SK-N-SH treated with all-trans-retinoic acid at 6 μM for 48 hours (cell line): ENCODE measurements around the gene GLRA2.

Experiments
- BACH2 ChIP-seq: fragments of 250-450 bp; sonication (Bioruptor Pico); IDR thresholded peaks from 2 replicates; pipeline ENCODE4 v1.9.0; 2021; ENCODE audit warnings: mild to moderate bottlenecking, borderline replicate concordance
- CSDC2 ChIP-seq: fragments of 250-450 bp; sonication (Bioruptor Pico); IDR thresholded peaks from 2 replicates; pipeline ENCODE4 v1.5.0; 2020; ENCODE audit warnings: mild to moderate bottlenecking, moderate library complexity
- ISL1 ChIP-seq: fragments of 250-450 bp; sonication (Bioruptor Pico); IDR thresholded peaks from 2 replicates; pipeline ENCODE4 v2.1.2; 2022; ENCODE audit warnings: mild to moderate bottlenecking, moderate library complexity
- OSR1 ChIP-seq: fragments of 250-450 bp; sonication (Bioruptor Pico); IDR thresholded peaks from 2 replicates; pipeline ENCODE4 v1.8.0; 2022; ENCODE audit warnings: moderate library complexity, mild to moderate bottlenecking, inconsistent platforms
- PPARA ChIP-seq: fragments of 250-450 bp; sonication (Bioruptor Pico); IDR thresholded peaks from 2 replicates; pipeline ENCODE4 v1.5.0; 2020; ENCODE audit warnings: mild to moderate bottlenecking, borderline replicate concordance
- RARB ChIP-seq: fragments of 250-450 bp; sonication (Bioruptor Pico); IDR thresholded peaks from 2 replicates; pipeline ENCODE4 v1.8.0; 2021; ENCODE audit warnings: mild to moderate bottlenecking, moderate library complexity
- ZC3H10 ChIP-seq: fragments of 250-450 bp; sonication (Bioruptor Pico); IDR thresholded peaks from 2 replicates; pipeline ENCODE4 v1.5.1; 2021; ENCODE audit warnings: mild to moderate bottlenecking, moderate library complexity
- ZFP3 ChIP-seq: fragments of 250-450 bp; sonication (Bioruptor Pico); IDR thresholded peaks from 2 replicates; pipeline ENCODE4 v1.5.0; 2020; ENCODE audit warnings: mild to moderate bottlenecking, moderate library complexity
- ZFP30 ChIP-seq: fragments of 450-650 bp; formaldehyde crosslinking; IDR thresholded peaks from 2 replicates; pipeline ENCODE4 v1.5.0; 2022; ENCODE audit warnings: mild to moderate bottlenecking, moderate library complexity
- ZNF70 ChIP-seq: fragments of 450-650 bp; formaldehyde crosslinking; IDR thresholded peaks from 2 replicates; pipeline ENCODE4 v1.5.0; 2020; ENCODE audit warnings: mild to moderate bottlenecking, moderate library complexity
- TF ChIP-seq, protein P1 (sequence below): fragments of 250-450 bp; sonication (Bioruptor Pico); IDR thresholded peaks from 2 replicates; pipeline ENCODE4 v1.8.0; 2020; ENCODE audit warnings: mild to moderate bottlenecking, moderate library complexity, borderline replicate concordance
- TF ChIP-seq, protein P2 (sequence below): fragments of 250-450 bp; sonication (Bioruptor Pico); IDR thresholded peaks from 2 replicates; pipeline ENCODE4 v1.5.0; 2020; ENCODE audit warnings: mild to moderate bottlenecking, moderate library complexity

DNA sequence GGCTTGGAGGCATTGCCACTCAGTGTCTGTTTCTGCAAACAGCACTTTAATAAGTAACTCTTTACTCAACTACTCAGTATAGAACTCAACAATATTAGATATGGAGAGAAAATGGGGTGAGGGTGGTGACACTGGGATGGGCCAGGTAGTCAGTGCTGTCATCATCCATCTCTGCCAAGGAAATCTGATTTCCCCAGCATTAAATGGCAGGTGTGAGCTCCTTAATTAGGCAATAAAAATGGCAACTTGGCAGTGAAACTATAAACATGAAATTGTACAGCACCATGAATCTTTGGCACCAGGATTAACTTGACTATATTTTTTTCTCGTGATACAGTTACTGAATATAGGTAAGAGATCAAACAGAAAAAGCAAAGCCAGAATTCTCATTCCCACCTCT, 146.2 kb downstream of the GLRA2 start:
- TF ChIP-seq PPARA (no peak), RARB (CRISPR knock-in tag) (no peak), ZFP30 (CRISPR knock-in tag) (no peak), OSR1 (no peak), ISL1 (CRISPR knock-in tag) (no peak), ZC3H10 (CRISPR knock-in tag) (no peak), BACH2 (CRISPR knock-in tag) (no peak), ZFP3 (CRISPR knock-in tag) (no peak), ZNF70 (CRISPR knock-in tag) (no peak), CSDC2 (CRISPR knock-in tag) (no peak)
- TF ChIP-seq, protein P1, sequence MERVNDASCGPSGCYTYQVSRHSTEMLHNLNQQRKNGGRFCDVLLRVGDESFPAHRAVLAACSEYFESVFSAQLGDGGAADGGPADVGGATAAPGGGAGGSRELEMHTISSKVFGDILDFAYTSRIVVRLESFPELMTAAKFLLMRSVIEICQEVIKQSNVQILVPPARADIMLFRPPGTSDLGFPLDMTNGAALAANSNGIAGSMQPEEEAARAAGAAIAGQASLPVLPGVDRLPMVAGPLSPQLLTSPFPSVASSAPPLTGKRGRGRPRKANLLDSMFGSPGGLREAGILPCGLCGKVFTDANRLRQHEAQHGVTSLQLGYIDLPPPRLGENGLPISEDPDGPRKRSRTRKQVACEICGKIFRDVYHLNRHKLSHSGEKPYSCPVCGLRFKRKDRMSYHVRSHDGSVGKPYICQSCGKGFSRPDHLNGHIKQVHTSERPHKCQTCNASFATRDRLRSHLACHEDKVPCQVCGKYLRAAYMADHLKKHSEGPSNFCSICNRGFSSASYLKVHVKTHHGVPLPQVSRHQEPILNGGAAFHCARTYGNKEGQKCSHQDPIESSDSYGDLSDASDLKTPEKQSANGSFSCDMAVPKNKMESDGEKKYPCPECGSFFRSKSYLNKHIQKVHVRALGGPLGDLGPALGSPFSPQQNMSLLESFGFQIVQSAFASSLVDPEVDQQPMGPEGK (CRISPR knock-in tag): no peak
- TF ChIP-seq, protein P2, sequence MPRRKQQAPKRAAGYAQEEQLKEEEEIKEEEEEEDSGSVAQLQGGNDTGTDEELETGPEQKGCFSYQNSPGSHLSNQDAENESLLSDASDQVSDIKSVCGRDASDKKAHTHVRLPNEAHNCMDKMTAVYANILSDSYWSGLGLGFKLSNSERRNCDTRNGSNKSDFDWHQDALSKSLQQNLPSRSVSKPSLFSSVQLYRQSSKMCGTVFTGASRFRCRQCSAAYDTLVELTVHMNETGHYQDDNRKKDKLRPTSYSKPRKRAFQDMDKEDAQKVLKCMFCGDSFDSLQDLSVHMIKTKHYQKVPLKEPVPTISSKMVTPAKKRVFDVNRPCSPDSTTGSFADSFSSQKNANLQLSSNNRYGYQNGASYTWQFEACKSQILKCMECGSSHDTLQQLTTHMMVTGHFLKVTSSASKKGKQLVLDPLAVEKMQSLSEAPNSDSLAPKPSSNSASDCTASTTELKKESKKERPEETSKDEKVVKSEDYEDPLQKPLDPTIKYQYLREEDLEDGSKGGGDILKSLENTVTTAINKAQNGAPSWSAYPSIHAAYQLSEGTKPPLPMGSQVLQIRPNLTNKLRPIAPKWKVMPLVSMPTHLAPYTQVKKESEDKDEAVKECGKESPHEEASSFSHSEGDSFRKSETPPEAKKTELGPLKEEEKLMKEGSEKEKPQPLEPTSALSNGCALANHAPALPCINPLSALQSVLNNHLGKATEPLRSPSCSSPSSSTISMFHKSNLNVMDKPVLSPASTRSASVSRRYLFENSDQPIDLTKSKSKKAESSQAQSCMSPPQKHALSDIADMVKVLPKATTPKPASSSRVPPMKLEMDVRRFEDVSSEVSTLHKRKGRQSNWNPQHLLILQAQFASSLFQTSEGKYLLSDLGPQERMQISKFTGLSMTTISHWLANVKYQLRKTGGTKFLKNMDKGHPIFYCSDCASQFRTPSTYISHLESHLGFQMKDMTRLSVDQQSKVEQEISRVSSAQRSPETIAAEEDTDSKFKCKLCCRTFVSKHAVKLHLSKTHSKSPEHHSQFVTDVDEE (CRISPR knock-in tag): no peak
